ENCODE measurements around the gene ITGAL. TPM values are rescaled to one million over a fixed set of nuclear protein-coding genes. Genes with fewer than 3 reads are reported as not detected.

The ITGAL gene
- total and polyA plus RNA-seq, 2 of the 13 experiments (the other 11 are each of a cell fraction or from before 2014, with no cell fraction given), result 0.86 to 1.2 TPM

- no peak for TF ChIP-seq BRD4 (CRISPR knock-in tag; IDR thresholded peaks at IDR 0.05)
- no peak for TF ChIP-seq ZNF142 (CRISPR knock-in tag; IDR thresholded peaks at IDR 0.05)
- TF ChIP-seq ZBTB7B (CRISPR knock-in tag; IDR thresholded peaks at IDR 0.05), result no peak
- no peak for TF ChIP-seq ZBTB4 (CRISPR knock-in tag; IDR thresholded peaks at IDR 0.05; ENCODE audit: borderline replicate concordance)
- no peak for TF ChIP-seq MATR3 (CRISPR knock-in tag; IDR thresholded peaks at IDR 0.05)
- no peak for TF ChIP-seq REPIN1 (CRISPR knock-in tag; IDR thresholded peaks at IDR 0.05; ENCODE audit: borderline replicate concordance, low read depth)
Measured at GRCh38 chr16:30548416-30549253, 76.1 kb downstream of the ITGAL start (continued).
